Measurements from ENCODE around the gene CERS1.

The CERS1 gene

GRCh38 chr19:18853755-18854427 lies 42.1 kb downstream of the CERS1 start:
- DNase-seq, result no peak

- no peak for DNase-seq
Observed at GRCh38 chr19:18852648-18853047, 43.3 kb downstream of the CERS1 start.

GRCh38 chr19:18851673-18852325 lies 44.2 kb downstream of the CERS1 start:
- no peak for DNase-seq

GRCh38 chr19:18850471-18851375 lies 45.2 kb downstream of the CERS1 start:
- DNase-seq, result no peak

GRCh38 chr19:18849838-18850400 lies 46.0 kb downstream of the CERS1 start:
- DNase-seq, result no peak

- DNase-seq, result no peak
Observed at GRCh38 chr19:18848878-18849661, 46.9 kb downstream of the CERS1 start.

- DNase-seq, result no peak
Observed at GRCh38 chr19:18847549-18848463, 48.2 kb downstream of the CERS1 start.

- DNase-seq, result no peak
Observed at GRCh38 chr19:18846862-18847548, 49.0 kb downstream of the CERS1 start.

- no peak for DNase-seq
Observed at GRCh38 chr19:18845961-18846360, 50.0 kb downstream of the CERS1 start.

- DNase-seq, result no peak
Observed at GRCh38 chr19:18844806-18845329, 51.1 kb downstream of the CERS1 start.

- DNase-seq, result no peak
Observed at GRCh38 chr19:18843960-18844359, 52.0 kb downstream of the CERS1 start.

- no peak for DNase-seq
Observed at GRCh38 chr19:18842166-18842565, 53.8 kb downstream of the CERS1 start.

GRCh38 chr19:18841400-18841799 lies 54.6 kb downstream of the CERS1 start:
- no peak for DNase-seq

- DNase-seq, result no peak
Observed at GRCh38 chr19:18840288-18841267, 55.4 kb downstream of the CERS1 start.

GRCh38 chr19:18839465-18840287 lies 56.3 kb downstream of the CERS1 start:
- no peak for DNase-seq

- no peak for DNase-seq
Observed at GRCh38 chr19:18834644-18834984, 61.3 kb downstream of the CERS1 start.

GRCh38 chr19:18833849-18834643 lies 61.9 kb downstream of the CERS1 start:
- no peak for DNase-seq

GRCh38 chr19:18833141-18833476 lies 62.8 kb downstream of the CERS1 start:
- no peak for DNase-seq

Measured in NCI-H526 treated with DMSO at 0.1 percent for 48 hours (cell line).